ENCODE data around the gene COL25A1.
"Not testable (repeated sequence)": the region's sequence is repeated elsewhere in the genome, so short reads cannot be mapped to it uniquely, and the experiment has no call there.

Gene COL25A1

GRCh38 chr4:109166586-109166985 lies 135.9 kb downstream of the COL25A1 start:
- no peak for DNase-seq (ENCODE audit: low read depth)

- no peak for DNase-seq (ENCODE audit: low read depth)
Observed at GRCh38 chr4:109166126-109166525, 136.3 kb downstream of the COL25A1 start.

GRCh38 chr4:109164011-109164410 lies 138.4 kb downstream of the COL25A1 start:
- no peak for DNase-seq (ENCODE audit: low read depth)

GRCh38 chr4:109163493-109163892 lies 139.0 kb downstream of the COL25A1 start:
- no peak for DNase-seq (ENCODE audit: low read depth)

- no peak for DNase-seq (ENCODE audit: low read depth)
Observed at GRCh38 chr4:109162759-109163158, 139.7 kb downstream of the COL25A1 start.

GRCh38 chr4:109160494-109160893 lies 142.0 kb downstream of the COL25A1 start:
- no peak for DNase-seq (ENCODE audit: low read depth)

- no peak for DNase-seq (ENCODE audit: low read depth)
Observed at GRCh38 chr4:109157696-109158095, 144.8 kb downstream of the COL25A1 start.

- DNase-seq (ENCODE audit: low read depth): no peak
Observed at GRCh38 chr4:109157205-109157604, 145.3 kb downstream of the COL25A1 start.

- no peak for DNase-seq (ENCODE audit: low read depth)
Observed at GRCh38 chr4:109156356-109156755, 146.1 kb downstream of the COL25A1 start.

GRCh38 chr4:109155682-109156283 lies 146.7 kb downstream of the COL25A1 start:
- DNase-seq (ENCODE audit: low read depth): no peak

GRCh38 chr4:109155084-109155483 lies 147.4 kb downstream of the COL25A1 start:
- DNase-seq (ENCODE audit: low read depth): no peak

- DNase-seq (ENCODE audit: low read depth): no peak
Observed at GRCh38 chr4:109154424-109154823, 148.0 kb downstream of the COL25A1 start.

GRCh38 chr4:109149836-109150235 lies 152.6 kb downstream of the COL25A1 start:
- DNase-seq (ENCODE audit: low read depth): no peak

GRCh38 chr4:109148577-109149075 lies 153.8 kb downstream of the COL25A1 start:
- DNase-seq (ENCODE audit: low read depth): no peak

GRCh38 chr4:109147135-109147534 lies 155.3 kb downstream of the COL25A1 start:
- no peak for DNase-seq (ENCODE audit: low read depth)

GRCh38 chr4:109146499-109146898 lies 156.0 kb downstream of the COL25A1 start:
- no peak for DNase-seq (ENCODE audit: low read depth)

GRCh38 chr4:109138125-109138524 lies 164.3 kb downstream of the COL25A1 start:
- not testable (repeated sequence) for DNase-seq (ENCODE audit: low read depth)

GRCh38 chr4:109134921-109135320 lies 167.5 kb downstream of the COL25A1 start:
- no peak for DNase-seq (ENCODE audit: low read depth)

GRCh38 chr4:109134268-109134667 lies 168.2 kb downstream of the COL25A1 start:
- DNase-seq (ENCODE audit: low read depth): no peak

GRCh38 chr4:109131559-109131958 lies 170.9 kb downstream of the COL25A1 start:
- no peak for DNase-seq (ENCODE audit: low read depth)

- DNase-seq (ENCODE audit: low read depth): no peak
Observed at GRCh38 chr4:109128589-109128988, 173.9 kb downstream of the COL25A1 start.

GRCh38 chr4:109127866-109128265 lies 174.6 kb downstream of the COL25A1 start:
- no peak for DNase-seq (ENCODE audit: low read depth)

GRCh38 chr4:109126856-109127255 lies 175.6 kb downstream of the COL25A1 start:
- DNase-seq (ENCODE audit: low read depth): no peak

- no peak for DNase-seq (ENCODE audit: low read depth)
Observed at GRCh38 chr4:109125084-109125483, 177.4 kb downstream of the COL25A1 start.

All from activated T-cell treated with anti-CD3 and anti-CD28 coated beads for 48 hours (primary cell).